Measurements from ENCODE around the gene GRID1.

Gene GRID1

GRCh38 chr10:85645926-85646711, 720.5 kb downstream of the GRID1 start:
- no peak for DNase-seq (ENCODE audit: low read depth in 1 of 2, low spot score in 1 of 2)

GRCh38 chr10:85645053-85645452, 721.5 kb downstream of the GRID1 start:
- DNase-seq (ENCODE audit: low read depth in 1 of 2, low spot score in 1 of 2), result no peak

GRCh38 chr10:85643845-85644525, 722.6 kb downstream of the GRID1 start:
- DNase-seq (ENCODE audit: low read depth in 1 of 2, low spot score in 1 of 2), result no peak

GRCh38 chr10:85643171-85643844, 723.3 kb downstream of the GRID1 start:
- DNase-seq (ENCODE audit: low read depth in 1 of 2, low spot score in 1 of 2), result no peak

GRCh38 chr10:85642421-85643170, 724.0 kb downstream of the GRID1 start:
- no peak for DNase-seq (ENCODE audit: low read depth in 1 of 2, low spot score in 1 of 2)

GRCh38 chr10:85642082-85642420, 724.5 kb downstream of the GRID1 start:
- DNase-seq (ENCODE audit: low read depth in 1 of 2, low spot score in 1 of 2), result no peak

- DNase-seq (ENCODE audit: low read depth in 1 of 2, low spot score in 1 of 2), result no peak
Observed at GRCh38 chr10:85641479-85642009, 725.1 kb downstream of the GRID1 start.

- no peak for DNase-seq (ENCODE audit: low read depth in 1 of 2, low spot score in 1 of 2)
Observed at GRCh38 chr10:85638797-85639196, 727.8 kb downstream of the GRID1 start.

GRCh38 chr10:85635650-85636049, 730.9 kb downstream of the GRID1 start:
- DNase-seq (ENCODE audit: low read depth in 1 of 2, low spot score in 1 of 2), result no peak

- no peak for DNase-seq (ENCODE audit: low read depth in 1 of 2, low spot score in 1 of 2)
Observed at GRCh38 chr10:85624511-85624910, 742.1 kb downstream of the GRID1 start.

GRCh38 chr10:85623758-85624157, 742.8 kb downstream of the GRID1 start:
- no peak for DNase-seq (ENCODE audit: low read depth in 1 of 2, low spot score in 1 of 2)

- DNase-seq (ENCODE audit: low read depth in 1 of 2, low spot score in 1 of 2), result no peak
Observed at GRCh38 chr10:85623342-85623741, 743.3 kb downstream of the GRID1 start.

- DNase-seq (ENCODE audit: low read depth in 1 of 2, low spot score in 1 of 2), result no peak
Observed at GRCh38 chr10:85622425-85622824, 744.2 kb downstream of the GRID1 start.

GRCh38 chr10:85621562-85621961, 745.0 kb downstream of the GRID1 start:
- DNase-seq (ENCODE audit: low read depth in 1 of 2, low spot score in 1 of 2), result no peak

- DNase-seq (ENCODE audit: low read depth in 1 of 2, low spot score in 1 of 2), result no peak
Observed at GRCh38 chr10:85620807-85621206, 745.8 kb downstream of the GRID1 start.

GRCh38 chr10:85619832-85620231, 746.8 kb downstream of the GRID1 start:
- DNase-seq (ENCODE audit: low read depth in 1 of 2, low spot score in 1 of 2), result no peak

- no peak for DNase-seq (ENCODE audit: low read depth in 1 of 2, low spot score in 1 of 2)
Observed at GRCh38 chr10:85618841-85619240, 747.8 kb downstream of the GRID1 start.

GRCh38 chr10:85617751-85618546, 748.6 kb downstream of the GRID1 start:
- DNase-seq (ENCODE audit: low read depth in 1 of 2, low spot score in 1 of 2), result no peak

GRCh38 chr10:85615556-85615955, 751.0 kb downstream of the GRID1 start:
- DNase-seq (ENCODE audit: low read depth in 1 of 2, low spot score in 1 of 2), result no peak

- no peak for DNase-seq (ENCODE audit: low read depth in 1 of 2, low spot score in 1 of 2)
Observed at GRCh38 chr10:85614981-85615380, 751.6 kb downstream of the GRID1 start.
